Measurements from ENCODE around the gene PLAGL1.

- TF ChIP-seq EZH2 (IDR thresholded peaks at IDR 0.05; ENCODE audit: insufficient read depth, poor library complexity, severe bottlenecking) = no peak
- no peak for TF ChIP-seq EZH2phosphoT487 (IDR thresholded peaks at IDR 0.05; ENCODE audit: insufficient read depth, low read depth)
Measured at GRCh38 chr6:144007478-144008119, 460 bp downstream of the PLAGL1 start.

All from GM23248 (cell line).